K562 (cell line): ENCODE measurements around the gene ABLIM1. TPM values are rescaled to one million over a fixed set of nuclear protein-coding genes. Genes with fewer than 3 reads are reported as not detected.

Experiments used
- ATAC-seq: fragments of 200-7000 bp; cut with Tn5 transposase; 3 replicates; pipeline ENCODE4 v1.9.1; 2020; ENCODE audit warnings: moderate library complexity
- BruUV-seq: library from RNA; stranded (reverse); fragments of 400-500 nt; replicated peaks from 2 replicates; lab custom pipeline; 2021; lab: Mats Ljungman, UMichigan
- CTCF ChIA-PET: fragments of 300-600 bp; formaldehyde crosslinking; extraction: SDS; loops from one replicate; lab custom pipeline; 2021; ENCODE audit warnings: low intra/inter-chr PET ratio; lab: Yijun Ruan, JAX
- POLR2A ChIA-PET: fragments of 300-600, 350-650 bp; sonication (Branson Sonifier 250); formaldehyde crosslinking; extraction: SDS; loops from one replicate; lab custom pipeline; 2021; ENCODE audit warnings: antibody characterized with exemption, inconsistent platforms; lab: Yijun Ruan, JAX
- DNase-seq, 4 experiments: peaks; one replicate each; pipeline versions ENCODE4 v3.0.0 to v3.0.0-alpha.2; 2011 to 2018; ENCODE audit warnings: low spot score in 3 of 4, mixed read lengths in 3 of 4; ENCODE audit errors: extremely low read depth in 1 of 4
- FAIRE-seq: peaks from 2 replicates; lab custom pipeline; 2011; peaks lifted over from hg19 to GRCh38; lab: Jason Lieb, UNC
- H2AFZ ChIP-seq: 2 replicates; pipeline ENCODE4 v1.6.0; 2011; ENCODE audit warnings: low read depth, low read length, control low read depth, inconsistent platforms
- H3K27ac ChIP-seq: fragments of 200-600 bp; 3 replicates; pipeline ENCODE4 v1.8.0; 2011; ENCODE audit warnings: low read depth, mild to moderate bottlenecking, control low read depth, inconsistent platforms, low read length, moderate library complexity, mixed read lengths; ENCODE audit errors: extremely low read depth
- H3K27me3 ChIP-seq, 2 experiments: fragments of 300-600 bp in 1 of 2; 2 replicates in 1 of 2; 3 replicates in 1 of 2; pipeline versions ENCODE4 v1.6.0 to v1.8.0; 2011; ENCODE audit warnings: inconsistent platforms in 2 of 2, low read length in 2 of 2, mild to moderate bottlenecking in 1 of 2, mixed read lengths in 1 of 2, moderate library complexity in 1 of 2; ENCODE audit not compliant: control insufficient read depth in 2 of 2, insufficient read depth in 2 of 2
- H3K36me3 ChIP-seq: fragments of 300-600 bp; 3 replicates; pipeline ENCODE4 v1.8.0; 2011; ENCODE audit warnings: mild to moderate bottlenecking, low read length, inconsistent platforms; ENCODE audit not compliant: control insufficient read depth, insufficient read depth
- H3K4me1 ChIP-seq, 2 experiments: fragments of 200-600 bp in 1 of 2; replicated peaks in 1 of 2; 2 replicates in 1 of 2; 3 replicates in 1 of 2; pipeline versions ENCODE4 v1.5.1 to v1.8.0; 2011; ENCODE audit warnings: inconsistent platforms in 2 of 2, low read length in 2 of 2, mild to moderate bottlenecking in 1 of 2, mixed read lengths in 1 of 2, moderate library complexity in 1 of 2; ENCODE audit not compliant: control insufficient read depth in 2 of 2, insufficient read depth in 2 of 2
- H3K4me2 ChIP-seq: 2 replicates; pipeline ENCODE4 v1.6.1; 2011; ENCODE audit warnings: low read length, control low read depth, inconsistent platforms, mixed read lengths; ENCODE audit not compliant: insufficient read depth
- H3K4me3 ChIP-seq: fragments of 200-600 bp; sonication (generic), shearing (Covaris generic); 2 replicates; pipeline ENCODE4 v1.5.1; 2016; ENCODE audit warnings: control low read depth, inconsistent platforms
- H3K79me2 ChIP-seq: fragments of 200-600 bp; 3 replicates; pipeline ENCODE4 v1.8.0; 2011; ENCODE audit warnings: low read length, inconsistent platforms; ENCODE audit not compliant: control insufficient read depth, insufficient read depth
- H3K9ac ChIP-seq, 2 experiments: 2 replicates each; pipeline versions ENCODE4 v1.6.0 to v1.6.1; 2011; ENCODE audit warnings: low read depth in 2 of 2, low read length in 2 of 2, control low read depth in 1 of 2, inconsistent platforms in 1 of 2, mild to moderate bottlenecking in 1 of 2, mixed read lengths in 1 of 2; ENCODE audit not compliant: insufficient read depth in 1 of 2
- H3K9me1 ChIP-seq: one replicate; pipeline ENCODE4 v1.6.0; 2011; ENCODE audit warnings: inconsistent platforms, mild to moderate bottlenecking, low read length, moderate library complexity; ENCODE audit not compliant: control insufficient read depth, insufficient read depth
- H3K9me3 ChIP-seq: replicated peaks from 2 replicates; pipeline ENCODE4 v1.5.1; 2011; ENCODE audit warnings: low read depth, low read length, inconsistent platforms; ENCODE audit not compliant: control insufficient read depth, insufficient read depth
- H4K20me1 ChIP-seq: replicated peaks from 2 replicates; pipeline ENCODE4 v1.6.1; 2011; ENCODE audit warnings: low read length, inconsistent platforms, mixed read lengths; ENCODE audit not compliant: control insufficient read depth, insufficient read depth
- WGBS: fragments of 100-300 bp; shearing (Covaris generic); methylation state at CpG from one replicate; pipeline ENCODE4 v1.1.6; 2016; ENCODE audit warnings: low coverage, mixed read lengths; ENCODE audit not compliant: insufficient coverage; ENCODE audit errors: missing lambda C conversion rate; 5-methylcytosine and 5-hydroxymethylcytosine counted together
- in situ Hi-C: fragments of 300-500 bp; cut with MboI; formaldehyde crosslinking; loops from 4 replicates; pipeline ENCODE4 v1.15.0; 2018; ENCODE audit warnings: inconsistent platforms, mixed read lengths
- intact Hi-C: fragments of 100-400 bp; cut with micrococcal nuclease; formaldehyde crosslinking; loops from 2 replicates; pipeline ENCODE4 v1.14.2; 2022
- polyA plus RNA-seq, 8 experiments: library from polyadenylated mRNA; depleted of rRNA in 4 of 8; stranded (reverse) in 5 of 8; unstranded in 3 of 8; fragments of >200 nt; fragmentation: Nextera tagmentation in 2 of 8; fragmentation: Illumina TruSeq in 1 of 8; extraction: Ambion mirVana in 2 of 8; extraction: Trizol in 1 of 8; gene quantifications; 2 replicates each; pipeline versions ENCODE4 v1.2.1 to v1.2.3, GENCODE V29; 2011 to 2014; ENCODE audit warnings: inconsistent platforms in 1 of 8, missing spikeins in 1 of 8
- total RNA-seq, 7 experiments: library from RNA; depleted of rRNA in 6 of 7; stranded (reverse); fragments of >200 nt in 6 of 7; fragmentation: Illumina TruSeq in 2 of 7; extraction: Trizol in 2 of 7; gene quantifications; 2 replicates each; pipeline versions ENCODE4 v1.2.1 to v1.2.3, GENCODE V29; 2011 to 2021; ENCODE audit warnings: low replicate concordance in 1 of 7
- TF ChIP-seq, protein P1 (sequence below): fragments of 450-650 bp; IDR thresholded peaks from 2 replicates; pipeline ENCODE4 v1.6.1; 2016; ENCODE audit warnings: low read depth

Gene ABLIM1
- total and polyA plus RNA-seq, 9 of the 15 experiments (the other 6 are each of a cell fraction or from before 2014, with no cell fraction given) = 0.07 to 0.49 (median 0.14) TPM; not detected in 6

DNA sequence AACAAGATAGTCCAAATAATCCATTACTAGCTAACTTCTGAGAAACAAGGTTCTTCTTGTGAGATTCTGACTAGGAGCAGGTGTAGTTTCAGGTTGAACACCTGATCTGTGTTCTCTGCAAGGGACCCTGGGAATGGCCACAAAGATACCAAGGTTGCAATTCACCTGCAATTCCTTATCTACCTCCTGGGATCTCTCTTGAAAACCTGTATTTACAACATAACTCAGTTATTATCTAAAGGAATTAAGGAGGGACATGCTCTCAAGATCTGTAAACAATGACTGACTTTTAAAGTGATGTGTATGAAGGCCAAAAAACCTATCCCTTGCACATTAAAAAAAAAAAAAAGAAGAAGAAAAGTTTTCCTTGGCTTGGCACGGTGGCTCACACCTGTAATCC, 54.8 kb downstream of the ABLIM1 start:
- no peaks in the 10 kb centered on the region for H3K9me3 ChIP-seq
- H3K79me2 ChIP-seq = no peaks in the 10 kb centered on the region
- DNase-seq (no peak), FAIRE-seq (no peak), ATAC-seq (no peak)
- H3K4me2 ChIP-seq = no peak overlapping the region
- WGBS = no CpG with 5 or more reads among the region's 1 CpG
- H3K4me3 ChIP-seq = no peak overlapping the region
- no peaks in the 10 kb centered on the region for H4K20me1 ChIP-seq
- H3K9me1 ChIP-seq = no peaks in the 10 kb centered on the region
- H3K27me3 ChIP-seq = no peaks in the 10 kb centered on the region
- intact Hi-C loops = no loop called here
- in situ Hi-C loops = no loop called here
- no peak overlapping the region for H3K9ac ChIP-seq
- H2AFZ ChIP-seq = no peak overlapping the region
- H3K27ac ChIP-seq = no peak overlapping the region
- POLR2A ChIA-PET = no interaction called here
- TF ChIP-seq, protein P1, sequence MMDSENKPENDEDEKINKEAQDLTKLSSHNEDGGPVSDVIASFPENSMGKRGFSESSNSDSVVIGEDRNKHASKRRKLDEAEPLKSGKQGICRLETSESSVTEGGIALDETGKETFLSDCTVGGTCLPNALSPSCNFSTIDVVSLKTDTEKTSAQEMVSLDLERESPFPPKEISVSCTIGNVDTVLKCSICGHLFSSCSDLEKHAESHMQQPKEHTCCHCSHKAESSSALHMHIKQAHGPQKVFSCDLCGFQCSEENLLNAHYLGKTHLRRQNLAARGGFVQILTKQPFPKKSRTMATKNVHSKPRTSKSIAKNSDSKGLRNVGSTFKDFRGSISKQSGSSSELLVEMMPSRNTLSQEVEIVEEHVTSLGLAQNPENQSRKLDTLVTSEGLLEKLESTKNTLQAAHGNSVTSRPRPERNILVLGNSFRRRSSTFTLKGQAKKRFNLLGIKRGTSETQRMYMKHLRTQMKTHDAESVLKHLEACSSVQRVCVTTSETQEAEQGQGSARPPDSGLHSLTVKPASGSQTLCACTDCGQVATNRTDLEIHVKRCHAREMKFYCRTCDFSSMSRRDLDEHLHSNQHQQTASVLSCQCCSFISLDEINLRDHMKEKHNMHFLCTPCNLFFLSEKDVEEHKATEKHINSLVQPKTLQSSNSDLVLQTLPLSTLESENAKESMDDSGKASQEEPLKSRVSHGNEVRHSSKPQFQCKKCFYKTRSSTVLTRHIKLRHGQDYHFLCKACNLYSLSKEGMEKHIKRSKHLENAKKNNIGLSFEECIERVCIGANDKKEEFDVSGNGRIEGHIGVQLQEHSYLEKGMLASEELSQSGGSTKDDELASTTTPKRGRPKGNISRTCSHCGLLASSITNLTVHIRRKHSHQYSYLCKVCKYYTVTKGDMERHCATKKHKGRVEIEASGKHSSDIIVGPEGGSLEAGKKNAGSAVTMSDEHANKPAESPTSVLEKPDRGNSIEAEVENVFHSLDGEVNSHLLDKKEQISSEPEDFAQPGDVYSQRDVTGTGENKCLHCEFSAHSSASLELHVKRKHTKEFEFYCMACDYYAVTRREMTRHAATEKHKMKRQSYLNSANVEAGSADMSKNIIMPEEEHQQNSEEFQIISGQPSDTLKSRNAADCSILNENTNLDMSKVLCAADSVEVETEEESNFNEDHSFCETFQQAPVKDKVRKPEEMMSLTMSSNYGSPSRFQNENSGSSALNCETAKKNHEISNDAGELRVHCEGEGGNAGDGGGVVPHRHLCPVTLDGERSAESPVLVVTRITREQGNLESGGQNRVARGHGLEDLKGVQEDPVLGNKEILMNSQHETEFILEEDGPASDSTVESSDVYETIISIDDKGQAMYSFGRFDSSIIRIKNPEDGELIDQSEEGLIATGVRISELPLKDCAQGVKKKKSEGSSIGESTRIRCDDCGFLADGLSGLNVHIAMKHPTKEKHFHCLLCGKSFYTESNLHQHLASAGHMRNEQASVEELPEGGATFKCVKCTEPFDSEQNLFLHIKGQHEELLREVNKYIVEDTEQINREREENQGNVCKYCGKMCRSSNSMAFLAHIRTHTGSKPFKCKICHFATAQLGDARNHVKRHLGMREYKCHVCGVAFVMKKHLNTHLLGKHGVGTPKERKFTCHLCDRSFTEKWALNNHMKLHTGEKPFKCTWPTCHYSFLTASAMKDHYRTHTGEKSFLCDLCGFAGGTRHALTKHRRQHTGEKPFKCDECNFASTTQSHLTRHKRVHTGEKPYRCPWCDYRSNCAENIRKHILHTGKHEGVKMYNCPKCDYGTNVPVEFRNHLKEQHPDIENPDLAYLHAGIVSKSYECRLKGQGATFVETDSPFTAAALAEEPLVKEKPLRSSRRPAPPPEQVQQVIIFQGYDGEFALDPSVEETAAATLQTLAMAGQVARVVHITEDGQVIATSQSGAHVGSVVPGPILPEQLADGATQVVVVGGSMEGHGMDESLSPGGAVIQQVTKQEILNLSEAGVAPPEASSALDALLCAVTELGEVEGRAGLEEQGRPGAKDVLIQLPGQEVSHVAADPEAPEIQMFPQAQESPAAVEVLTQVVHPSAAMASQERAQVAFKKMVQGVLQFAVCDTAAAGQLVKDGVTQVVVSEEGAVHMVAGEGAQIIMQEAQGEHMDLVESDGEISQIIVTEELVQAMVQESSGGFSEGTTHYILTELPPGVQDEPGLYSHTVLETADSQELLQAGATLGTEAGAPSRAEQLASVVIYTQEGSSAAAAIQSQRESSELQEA = no peak
- TF ChIP-seq, all 486 proteins: peak for 0
- no TSS peak for BruUV-seq
- H3K36me3 ChIP-seq = no peaks in the 10 kb centered on the region
- no peaks in the 10 kb centered on the region; a peak in 1 of 5 replicates for H3K4me1 ChIP-seq
- CTCF ChIA-PET = no interaction called here
